K562 (cell line): ENCODE measurements around the gene RSBN1L. TPM values are rescaled to one million over a fixed set of nuclear protein-coding genes. Genes with fewer than 3 reads are reported as not detected.

Source experiments
- ATAC-seq: fragments of 200-7000 bp; cut with Tn5 transposase; 3 replicates; pipeline ENCODE4 v1.9.1; 2020; ENCODE audit warnings: moderate library complexity
- BruUV-seq: library from RNA; stranded (reverse); fragments of 400-500 nt; replicated peaks from 2 replicates; lab custom pipeline; 2021; lab: Mats Ljungman, UMichigan
- CTCF ChIA-PET: fragments of 300-600 bp; formaldehyde crosslinking; extraction: SDS; loops from one replicate; lab custom pipeline; 2021; ENCODE audit warnings: low intra/inter-chr PET ratio; lab: Yijun Ruan, JAX
- POLR2A ChIA-PET: fragments of 300-600, 350-650 bp; sonication (Branson Sonifier 250); formaldehyde crosslinking; extraction: SDS; loops from one replicate; lab custom pipeline; 2021; ENCODE audit warnings: antibody characterized with exemption, inconsistent platforms; lab: Yijun Ruan, JAX
- DNase-seq, 4 experiments: peaks; one replicate each; pipeline versions ENCODE4 v3.0.0 to v3.0.0-alpha.2; 2011 to 2018; ENCODE audit warnings: low spot score in 3 of 4, mixed read lengths in 3 of 4; ENCODE audit errors: extremely low read depth in 1 of 4
- FAIRE-seq: peaks from 2 replicates; lab custom pipeline; 2011; peaks lifted over from hg19 to GRCh38; lab: Jason Lieb, UNC
- H2AFZ ChIP-seq: 2 replicates; pipeline ENCODE4 v1.6.0; 2011; ENCODE audit warnings: low read depth, low read length, control low read depth, inconsistent platforms
- H3K27ac ChIP-seq: fragments of 200-600 bp; 3 replicates; pipeline ENCODE4 v1.8.0; 2011; ENCODE audit warnings: low read depth, mild to moderate bottlenecking, control low read depth, inconsistent platforms, low read length, moderate library complexity, mixed read lengths; ENCODE audit errors: extremely low read depth
- H3K27me3 ChIP-seq, 2 experiments: fragments of 300-600 bp in 1 of 2; 2 replicates in 1 of 2; 3 replicates in 1 of 2; pipeline versions ENCODE4 v1.6.0 to v1.8.0; 2011; ENCODE audit warnings: inconsistent platforms in 2 of 2, low read length in 2 of 2, mild to moderate bottlenecking in 1 of 2, mixed read lengths in 1 of 2, moderate library complexity in 1 of 2; ENCODE audit not compliant: control insufficient read depth in 2 of 2, insufficient read depth in 2 of 2
- H3K36me3 ChIP-seq: fragments of 300-600 bp; 3 replicates; pipeline ENCODE4 v1.8.0; 2011; ENCODE audit warnings: mild to moderate bottlenecking, low read length, inconsistent platforms; ENCODE audit not compliant: control insufficient read depth, insufficient read depth
- H3K4me1 ChIP-seq, 2 experiments: fragments of 200-600 bp in 1 of 2; replicated peaks in 1 of 2; 2 replicates in 1 of 2; 3 replicates in 1 of 2; pipeline versions ENCODE4 v1.5.1 to v1.8.0; 2011; ENCODE audit warnings: inconsistent platforms in 2 of 2, low read length in 2 of 2, mild to moderate bottlenecking in 1 of 2, mixed read lengths in 1 of 2, moderate library complexity in 1 of 2; ENCODE audit not compliant: control insufficient read depth in 2 of 2, insufficient read depth in 2 of 2
- H3K4me2 ChIP-seq: 2 replicates; pipeline ENCODE4 v1.6.1; 2011; ENCODE audit warnings: low read length, control low read depth, inconsistent platforms, mixed read lengths; ENCODE audit not compliant: insufficient read depth
- H3K4me3 ChIP-seq: fragments of 200-600 bp; sonication (generic), shearing (Covaris generic); 2 replicates; pipeline ENCODE4 v1.5.1; 2016; ENCODE audit warnings: control low read depth, inconsistent platforms
- H3K79me2 ChIP-seq: fragments of 200-600 bp; 3 replicates; pipeline ENCODE4 v1.8.0; 2011; ENCODE audit warnings: low read length, inconsistent platforms; ENCODE audit not compliant: control insufficient read depth, insufficient read depth
- H3K9ac ChIP-seq, 2 experiments: 2 replicates each; pipeline versions ENCODE4 v1.6.0 to v1.6.1; 2011; ENCODE audit warnings: low read depth in 2 of 2, low read length in 2 of 2, control low read depth in 1 of 2, inconsistent platforms in 1 of 2, mild to moderate bottlenecking in 1 of 2, mixed read lengths in 1 of 2; ENCODE audit not compliant: insufficient read depth in 1 of 2
- H3K9me1 ChIP-seq: one replicate; pipeline ENCODE4 v1.6.0; 2011; ENCODE audit warnings: inconsistent platforms, mild to moderate bottlenecking, low read length, moderate library complexity; ENCODE audit not compliant: control insufficient read depth, insufficient read depth
- H3K9me3 ChIP-seq: replicated peaks from 2 replicates; pipeline ENCODE4 v1.5.1; 2011; ENCODE audit warnings: low read depth, low read length, inconsistent platforms; ENCODE audit not compliant: control insufficient read depth, insufficient read depth
- H4K20me1 ChIP-seq: replicated peaks from 2 replicates; pipeline ENCODE4 v1.6.1; 2011; ENCODE audit warnings: low read length, inconsistent platforms, mixed read lengths; ENCODE audit not compliant: control insufficient read depth, insufficient read depth
- ARID1B ChIP-seq: fragments of 450-650 bp; IDR thresholded peaks from 2 replicates; pipeline ENCODE4 v1.6.1; 2016; ENCODE audit warnings: antibody characterized with exemption, mild to moderate bottlenecking, inconsistent platforms
- CBFA2T2 ChIP-seq: fragments of 450-650 bp; conservative IDR thresholded peaks from 2 replicates; pipeline ENCODE4 v1.6.1; 2017; ENCODE audit warnings: mild to moderate bottlenecking
- CC2D1A ChIP-seq: fragments of 450-650 bp; IDR thresholded peaks from 2 replicates; pipeline ENCODE4 v1.6.1; 2017; ENCODE audit warnings: mild to moderate bottlenecking
- FOXK1 ChIP-seq: sonication (generic); formaldehyde crosslinking; IDR thresholded peaks from 2 replicates; pipeline ENCODE4 v1.8.0; 2022; ENCODE audit warnings: missing genetic modification reagents, mild to moderate bottlenecking, borderline replicate concordance
- HBP1 ChIP-seq: fragments of 450-650 bp; formaldehyde crosslinking; IDR thresholded peaks from 2 replicates; pipeline ENCODE4 v1.4.0; 2022; ENCODE audit warnings: missing genetic modification characterization
- HLTF ChIP-seq: fragments of 450-650 bp; IDR thresholded peaks from 2 replicates; pipeline ENCODE4 v1.6.1; 2016
- JUN ChIP-seq, 2 experiments: sonication (generic) in 1 of 2; formaldehyde crosslinking in 1 of 2; IDR thresholded peaks; 2 replicates each; pipeline versions ENCODE4 v1.6.1 to v1.8.0; 2012 to 2022; ENCODE audit warnings: borderline replicate concordance in 2 of 2, mild to moderate bottlenecking in 2 of 2, improper control_type of control experiment in 1 of 2, low read depth in 1 of 2, low read length in 1 of 2, missing genetic modification reagents in 1 of 2
- LARP7 ChIP-seq: fragments of 450-650 bp; IDR thresholded peaks from 2 replicates; pipeline ENCODE4 v1.6.1; 2016
- MLLT1 ChIP-seq, 2 experiments: fragments of 450-650 bp; IDR thresholded peaks; 2 replicates each; pipeline ENCODE4 v1.6.1; 2016
- MXI1 ChIP-seq: IDR thresholded peaks from 2 replicates; pipeline ENCODE4 v1.6.1; 2011; ENCODE audit warnings: low read depth, mild to moderate bottlenecking, improper control_type of control experiment, low read length
- NBN ChIP-seq: fragments of 450-650 bp; IDR thresholded peaks from 2 replicates; pipeline ENCODE4 v1.6.1; 2016; ENCODE audit warnings: low read depth, mild to moderate bottlenecking
- NFIC ChIP-seq: fragments of 450-650 bp; IDR thresholded peaks from 2 replicates; pipeline ENCODE4 v1.6.1; 2017; ENCODE audit warnings: mild to moderate bottlenecking, inconsistent platforms
- RHOXF2B ChIP-seq: fragments of 250-450 bp; sonication (Bioruptor Pico); conservative IDR thresholded peaks from 2 replicates; pipeline ENCODE4 v1.5.1; 2021
- SNRNP70 ChIP-seq: fragments of 200-400 bp; formaldehyde crosslinking; optimal IDR thresholded peaks from 2 replicates; pipeline ENCODE3; 2017; ENCODE audit warnings: low read depth, low read length
- TARDBP ChIP-seq: fragments of 450-650 bp; IDR thresholded peaks from 2 replicates; pipeline ENCODE4 v1.6.1; 2016
- THRAP3 ChIP-seq: fragments of 450-650 bp; IDR thresholded peaks from 2 replicates; pipeline ENCODE4 v1.6.1; 2016; ENCODE audit warnings: mild to moderate bottlenecking, inconsistent platforms, borderline replicate concordance
- ZNF24 ChIP-seq: fragments of 450-650 bp; IDR thresholded peaks from 2 replicates; pipeline ENCODE4 v1.6.1; 2016
- ZNF695 ChIP-seq: fragments of 450-650 bp; formaldehyde crosslinking; IDR thresholded peaks from 2 replicates; pipeline ENCODE4 v1.4.0; 2020; ENCODE audit warnings: mild to moderate bottlenecking, moderate library complexity
- ZNF780A ChIP-seq: fragments of 250-450 bp; sonication (Bioruptor Pico); IDR thresholded peaks from 2 replicates; pipeline ENCODE4 v1.5.0; 2021; ENCODE audit warnings: mild to moderate bottlenecking
- ZZZ3 ChIP-seq: fragments of 450-650 bp; IDR thresholded peaks from 2 replicates; pipeline ENCODE4 v1.6.1; 2016; ENCODE audit warnings: antibody characterized with exemption, mild to moderate bottlenecking, moderate library complexity
- WGBS: fragments of 100-300 bp; shearing (Covaris generic); methylation state at CpG from one replicate; pipeline ENCODE4 v1.1.6; 2016; ENCODE audit warnings: low coverage, mixed read lengths; ENCODE audit not compliant: insufficient coverage; ENCODE audit errors: missing lambda C conversion rate; 5-methylcytosine and 5-hydroxymethylcytosine counted together
- in situ Hi-C: fragments of 300-500 bp; cut with MboI; formaldehyde crosslinking; loops from 4 replicates; pipeline ENCODE4 v1.15.0; 2018; ENCODE audit warnings: inconsistent platforms, mixed read lengths
- intact Hi-C: fragments of 100-400 bp; cut with micrococcal nuclease; formaldehyde crosslinking; loops from 2 replicates; pipeline ENCODE4 v1.14.2; 2022
- polyA plus RNA-seq, 8 experiments: library from polyadenylated mRNA; depleted of rRNA in 4 of 8; stranded (reverse) in 5 of 8; unstranded in 3 of 8; fragments of >200 nt; fragmentation: Nextera tagmentation in 2 of 8; fragmentation: Illumina TruSeq in 1 of 8; extraction: Ambion mirVana in 2 of 8; extraction: Trizol in 1 of 8; gene quantifications; 2 replicates each; pipeline versions ENCODE4 v1.2.1 to v1.2.3, GENCODE V29; 2011 to 2014; ENCODE audit warnings: inconsistent platforms in 1 of 8, missing spikeins in 1 of 8
- total RNA-seq, 7 experiments: library from RNA; depleted of rRNA in 6 of 7; stranded (reverse); fragments of >200 nt in 6 of 7; fragmentation: Illumina TruSeq in 2 of 7; extraction: Trizol in 2 of 7; gene quantifications; 2 replicates each; pipeline versions ENCODE4 v1.2.1 to v1.2.3, GENCODE V29; 2011 to 2021; ENCODE audit warnings: low replicate concordance in 1 of 7

Gene RSBN1L
- total and polyA plus RNA-seq, 9 of the 15 experiments (the other 6 are each of a cell fraction or from before 2014, with no cell fraction given), result 6.2 to 35.2 (median 20.1) TPM

DNA sequence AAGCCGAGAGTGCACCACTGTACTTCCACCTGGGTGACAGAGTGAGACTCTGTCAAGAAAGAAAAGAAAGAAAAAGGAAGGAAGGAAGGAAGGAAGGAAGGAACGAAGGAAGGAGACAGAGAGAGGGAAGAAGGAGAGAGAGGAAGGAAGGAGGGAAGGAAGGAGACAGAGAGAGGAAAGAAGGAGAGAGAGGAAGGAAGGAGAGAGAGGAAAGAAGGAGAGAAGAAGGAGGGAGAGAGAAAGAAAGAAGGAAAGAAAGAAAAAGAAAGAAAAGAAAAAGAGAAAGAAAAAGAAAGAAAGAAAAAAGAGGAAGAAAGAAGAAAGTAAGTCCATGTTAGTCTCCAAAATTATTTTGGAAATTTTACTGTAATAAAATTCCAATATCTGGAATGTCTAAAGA is 33.4 kb upstream of the RSBN1L start:
- DNase-seq (no peak), FAIRE-seq (no peak), ATAC-seq (no peak)
- 45% methylated on average over 2 of the region's 2 CpGs for WGBS
- H3K4me3 ChIP-seq, result no peak overlapping the region
- intact Hi-C loops, result no loop called here
- no peaks in the 10 kb centered on the region for H3K9me1 ChIP-seq
- no peak overlapping the region for H3K4me2 ChIP-seq
- ChIA-PET POLR2A (no interaction called here), CTCF (no interaction called here)
- in situ Hi-C loops, result loop anchor here (10.0 to 25.0 kb wide), 2 partner anchors 372 to 549 kb away; no protein-coding TSS in a partner anchor
- no peak overlapping the region for H2AFZ ChIP-seq
- no peaks in the 10 kb centered on the region for H3K79me2 ChIP-seq
- no peaks in the 10 kb centered on the region for H3K27me3 ChIP-seq
- no peaks in the 10 kb centered on the region for H3K9me3 ChIP-seq
- H3K27ac ChIP-seq, result no peak overlapping the region
- no TSS peak for BruUV-seq
- H3K4me1 ChIP-seq, result no peaks in the 10 kb centered on the region
- H3K36me3 ChIP-seq, result no peaks in the 10 kb centered on the region
- no peak overlapping the region for H3K9ac ChIP-seq
- no peaks in the 10 kb centered on the region for H4K20me1 ChIP-seq
- TF ChIP-seq CBFA2T2, result no peak
- TF ChIP-seq LARP7, result 0 out of 2 replicates have a peak, but pooled peaks have one; percentile 22
- no peak for TF ChIP-seq JUN (IDR thresholded peaks at IDR 0.05; ENCODE audit: borderline replicate concordance, low read depth, low read length)
- no peak for TF ChIP-seq JUN (CRISPR knock-in tag; IDR thresholded peaks at IDR 0.05; ENCODE audit: borderline replicate concordance)
- TF ChIP-seq TARDBP, result no peak
- no peak for TF ChIP-seq CC2D1A
- TF ChIP-seq ARID1B, result no peak
- no peak for TF ChIP-seq ZNF780A (CRISPR knock-in tag)
- 0 out of 2 replicates have a peak, but pooled peaks have one; percentile 23 for TF ChIP-seq THRAP3
- no peak for TF ChIP-seq RHOXF2B (CRISPR knock-in tag)
- no peak for TF ChIP-seq SNRNP70
- TF ChIP-seq HLTF, result peak; percentile 49; the same call in 1 of the 2 replicates
- 0 out of 2 replicates have a peak, but pooled peaks have one; percentile 6 for TF ChIP-seq NFIC
- no peak for TF ChIP-seq ZZZ3
- TF ChIP-seq ZNF695 (CRISPR knock-in tag), result no peak
- no peak for TF ChIP-seq FOXK1
- no peak for TF ChIP-seq MXI1
- TF ChIP-seq HBP1 (CRISPR knock-in tag), result peak; percentile 83; the same call in 1 of the 2 replicates
- peak in 1 of 2 experiments; percentile 29; a peak in 1 of 4 replicates for TF ChIP-seq MLLT1 (IDR thresholded peaks at IDR 0.05)
- no peak for TF ChIP-seq ZNF24
- 0 out of 2 replicates have a peak, but pooled peaks have one; percentile 40 for TF ChIP-seq NBN
